Measurements from ENCODE around the gene TBK1. TPM values are rescaled to one million over a fixed set of nuclear protein-coding genes. Genes with fewer than 3 reads are reported as not detected.

The TBK1 gene
- total and polyA plus RNA-seq, 2 of the 13 experiments (the other 11 are each of a cell fraction or from before 2014, with no cell fraction given): 10.3 to 25.2 TPM

DNA sequence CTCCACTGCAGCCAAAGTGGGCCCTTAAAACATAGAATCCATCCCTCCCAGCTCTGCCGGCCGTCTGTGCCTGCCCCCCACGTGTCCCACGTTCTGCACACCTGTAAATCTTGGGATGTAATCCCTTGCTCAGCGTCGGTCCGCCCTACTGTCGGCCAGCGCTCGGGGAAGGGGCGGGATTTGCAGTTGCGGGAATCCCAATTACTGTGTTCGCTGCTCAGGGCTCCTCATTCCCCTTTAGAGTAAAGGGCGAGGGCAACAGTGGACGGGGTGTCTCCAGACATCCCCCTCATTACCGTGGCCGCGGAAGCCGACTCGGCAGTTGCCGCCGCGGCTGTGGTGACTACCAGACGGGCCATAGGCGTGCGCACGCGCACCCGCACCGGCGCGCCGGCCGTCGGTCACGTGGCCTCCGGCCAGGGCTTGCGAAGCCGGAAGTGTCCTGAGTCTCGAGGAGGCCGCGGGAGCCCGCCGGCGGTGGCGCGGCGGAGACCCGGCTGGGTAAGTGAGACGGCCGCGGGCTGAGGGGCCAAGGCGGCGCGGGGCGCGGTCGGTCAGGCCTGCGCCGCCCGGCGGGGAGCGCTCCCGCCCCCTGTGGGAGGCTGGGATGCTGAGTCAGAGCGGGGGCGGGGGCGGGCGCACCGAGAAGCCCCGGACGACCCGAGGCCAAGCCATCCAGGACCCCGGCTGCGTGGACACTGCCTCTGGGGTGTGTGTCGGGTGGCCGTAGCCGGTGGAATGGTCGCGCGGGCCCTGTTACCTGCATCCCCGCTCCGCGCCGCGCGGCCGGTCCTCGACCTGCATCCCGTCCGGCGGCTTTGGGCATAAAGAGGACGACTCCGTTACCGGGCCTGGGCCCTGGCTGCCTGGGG lies at the start of gene TBK1 (continued):
- no peak for TF ChIP-seq EP300 (IDR thresholded peaks at IDR 0.05; ENCODE audit: low read depth in 2 of 2, low read length in 2 of 2)
- TF ChIP-seq EP300 (CRISPR knock-in tag; IDR thresholded peaks at IDR 0.05; ENCODE audit: borderline replicate concordance): no peak
- TF ChIP-seq ATF1 (CRISPR knock-in tag; IDR thresholded peaks at IDR 0.05): no peak
- TF ChIP-seq, protein P1, sequence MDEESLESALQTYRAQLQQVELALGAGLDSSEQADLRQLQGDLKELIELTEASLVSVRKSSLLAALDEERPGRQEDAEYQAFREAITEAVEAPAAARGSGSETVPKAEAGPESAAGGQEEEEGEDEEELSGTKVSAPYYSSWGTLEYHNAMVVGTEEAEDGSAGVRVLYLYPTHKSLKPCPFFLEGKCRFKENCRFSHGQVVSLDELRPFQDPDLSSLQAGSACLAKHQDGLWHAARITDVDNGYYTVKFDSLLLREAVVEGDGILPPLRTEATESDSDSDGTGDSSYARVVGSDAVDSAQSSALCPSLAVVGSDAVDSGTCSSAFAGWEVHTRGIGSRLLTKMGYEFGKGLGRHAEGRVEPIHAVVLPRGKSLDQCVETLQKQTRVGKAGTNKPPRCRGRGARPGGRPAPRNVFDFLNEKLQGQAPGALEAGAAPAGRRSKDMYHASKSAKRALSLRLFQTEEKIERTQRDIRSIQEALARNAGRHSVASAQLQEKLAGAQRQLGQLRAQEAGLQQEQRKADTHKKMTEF (CRISPR knock-in tag; IDR thresholded peaks at IDR 0.05): peak; percentile 34; the same call in 1 of the 2 replicates
- peak; percentile 49; the same call in 1 of the 2 replicates for TF ChIP-seq ATF7-NPFF (CRISPR knock-in tag; IDR thresholded peaks at IDR 0.05; ENCODE audit: low read depth)
- no peak for TF ChIP-seq ZNF205 (CRISPR knock-in tag; IDR thresholded peaks at IDR 0.05)
- no peak; the same call in 1 of the 2 replicates for TF ChIP-seq ZNF788 (CRISPR knock-in tag; IDR thresholded peaks at IDR 0.05; ENCODE audit: borderline replicate concordance)
- no peak for TF ChIP-seq NFRKB (IDR thresholded peaks at IDR 0.05)
- no peak for TF ChIP-seq PRDM4 (CRISPR knock-in tag; IDR thresholded peaks at IDR 0.05; ENCODE audit: borderline replicate concordance)
- peak; percentile 43; the same call in 1 of the 2 replicates for TF ChIP-seq KDM5B (CRISPR knock-in tag; IDR thresholded peaks at IDR 0.05; ENCODE audit: borderline replicate concordance)
- no peak for TF ChIP-seq SSRP1 (CRISPR knock-in tag; IDR thresholded peaks at IDR 0.05)
- no peak for TF ChIP-seq ZNF383 (CRISPR knock-in tag; IDR thresholded peaks at IDR 0.05; ENCODE audit: borderline replicate concordance)
- no peak for TF ChIP-seq MLXIP (CRISPR knock-in tag; IDR thresholded peaks at IDR 0.05; ENCODE audit: borderline replicate concordance)
- no peak for TF ChIP-seq TGIF2 (CRISPR knock-in tag; IDR thresholded peaks at IDR 0.05)
- no peak; the same call in 1 of the 2 replicates for TF ChIP-seq HOXA5 (CRISPR knock-in tag; IDR thresholded peaks at IDR 0.05)
- no peak for TF ChIP-seq SMARCE1 (IDR thresholded peaks at IDR 0.05; ENCODE audit: borderline replicate concordance)
- no peak; the same call in 1 of the 2 replicates for TF ChIP-seq KDM4B (CRISPR knock-in tag; IDR thresholded peaks at IDR 0.05)
- peak; percentile 70; the same call in 1 of the 2 replicates for TF ChIP-seq ZNF441 (CRISPR knock-in tag; IDR thresholded peaks at IDR 0.05; ENCODE audit: borderline replicate concordance)
- peak; percentile 79 for TF ChIP-seq MXD4 (CRISPR knock-in tag; IDR thresholded peaks at IDR 0.05)
- no peak for TF ChIP-seq ZNF570 (CRISPR knock-in tag; IDR thresholded peaks at IDR 0.05; ENCODE audit: borderline replicate concordance)
- TF ChIP-seq FOXM1 (CRISPR knock-in tag; IDR thresholded peaks at IDR 0.05): no peak
- TF ChIP-seq, protein P2, sequence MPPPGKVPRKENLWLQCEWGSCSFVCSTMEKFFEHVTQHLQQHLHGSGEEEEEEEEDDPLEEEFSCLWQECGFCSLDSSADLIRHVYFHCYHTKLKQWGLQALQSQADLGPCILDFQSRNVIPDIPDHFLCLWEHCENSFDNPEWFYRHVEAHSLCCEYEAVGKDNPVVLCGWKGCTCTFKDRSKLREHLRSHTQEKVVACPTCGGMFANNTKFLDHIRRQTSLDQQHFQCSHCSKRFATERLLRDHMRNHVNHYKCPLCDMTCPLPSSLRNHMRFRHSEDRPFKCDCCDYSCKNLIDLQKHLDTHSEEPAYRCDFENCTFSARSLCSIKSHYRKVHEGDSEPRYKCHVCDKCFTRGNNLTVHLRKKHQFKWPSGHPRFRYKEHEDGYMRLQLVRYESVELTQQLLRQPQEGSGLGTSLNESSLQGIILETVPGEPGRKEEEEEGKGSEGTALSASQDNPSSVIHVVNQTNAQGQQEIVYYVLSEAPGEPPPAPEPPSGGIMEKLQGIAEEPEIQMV (CRISPR knock-in tag; IDR thresholded peaks at IDR 0.05; ENCODE audit: low read depth): 0 out of 2 replicates have a peak, but pooled peaks have one; percentile 52
